GM06990 (cell line): ENCODE results near the gene FBN1.

Experiments used
- DNase-seq: peaks from one replicate; pipeline ENCODE4 v3.0.0-alpha.2; 2011; ENCODE audit not compliant: insufficient read length; ENCODE audit errors: extremely low read depth
- H3K27me3 ChIP-seq: replicated peaks from 2 replicates; pipeline ENCODE4 v1.6.0; 2011; ENCODE audit warnings: low read length; ENCODE audit not compliant: control insufficient read depth, insufficient read depth
- H3K36me3 ChIP-seq: 2 replicates; pipeline ENCODE4 v1.5.1; 2011; ENCODE audit warnings: low read length; ENCODE audit not compliant: control insufficient read depth, insufficient read depth
- H3K4me3 ChIP-seq: replicated peaks from 2 replicates; pipeline ENCODE4 v1.5.1; 2011; ENCODE audit warnings: low read depth, mild to moderate bottlenecking, control low read depth, low read length
- CTCF ChIP-seq: IDR thresholded peaks from 2 replicates; pipeline ENCODE4 v1.5.1; 2011; ENCODE audit warnings: low read length, control low read depth, mild to moderate bottlenecking, inconsistent platforms; ENCODE audit not compliant: insufficient read depth, poor library complexity, severe bottlenecking

The FBN1 gene

GRCh38 chr15:48451736-48452135 lies 193.8 kb downstream of the FBN1 start:
- Histone ChIP-seq H3K4me3 (no peak overlapping the region), H3K27me3 (no peaks in the 10 kb centered on the region), H3K36me3 (no peaks in the 10 kb centered on the region; the same call in 1 of the 2 replicates)
- TF ChIP-seq CTCF, result no peak
- no peak for DNase-seq

GRCh38 chr15:48451241-48451640 lies 194.3 kb downstream of the FBN1 start:
- Histone ChIP-seq H3K36me3 (no peaks in the 10 kb centered on the region; the same call in 1 of the 2 replicates), H3K4me3 (no peak overlapping the region), H3K27me3 (no peaks in the 10 kb centered on the region)
- no peak for TF ChIP-seq CTCF
- no peak for DNase-seq

- H3K36me3 ChIP-seq, result no peaks in the 10 kb centered on the region; the same call in 1 of the 2 replicates
- no peak for DNase-seq
- no peaks in the 10 kb centered on the region for H3K27me3 ChIP-seq
- no peak overlapping the region for H3K4me3 ChIP-seq
- no peak for TF ChIP-seq CTCF
These were observed 195.8 kb downstream of the FBN1 start for GRCh38 chr15:48449734-48450133.

- no peak for DNase-seq
- no peak for TF ChIP-seq CTCF
- Histone ChIP-seq H3K27me3 (no peaks in the 10 kb centered on the region), H3K4me3 (no peak overlapping the region), H3K36me3 (no peaks in the 10 kb centered on the region; the same call in 1 of the 2 replicates)
These were observed 197.9 kb downstream of the FBN1 start for GRCh38 chr15:48447657-48448056.

- Histone ChIP-seq H3K27me3 (no peaks in the 10 kb centered on the region), H3K36me3 (no peaks in the 10 kb centered on the region; the same call in 1 of the 2 replicates), H3K4me3 (no peak overlapping the region)
- DNase-seq, result no peak
- TF ChIP-seq CTCF, result no peak
These were observed 198.5 kb downstream of the FBN1 start for GRCh38 chr15:48447058-48447457.

GRCh38 chr15:48442011-48442410 lies 203.5 kb downstream of the FBN1 start:
- no peaks in the 10 kb centered on the region for H3K27me3 ChIP-seq
- H3K36me3 ChIP-seq, result no peaks in the 10 kb centered on the region; the same call in 1 of the 2 replicates
- no peak overlapping the region for H3K4me3 ChIP-seq
- no peak for TF ChIP-seq CTCF
- DNase-seq, result no peak
